GM12878 (cell line): ENCODE data around the gene SFT2D3. TPM values are rescaled to one million over a fixed set of nuclear protein-coding genes. Genes with fewer than 3 reads are reported as not detected.

ENCODE experiments used
- ATAC-seq: fragments of 200-7000 bp; cut with Tn5 transposase; 3 replicates; pipeline ENCODE4 v1.9.1; 2020; ENCODE audit warnings: mild to moderate bottlenecking, moderate library complexity
- BruUV-seq: library from RNA; stranded (reverse); fragments of 400-500 nt; replicated peaks from 2 replicates; lab custom pipeline; 2021; lab: Mats Ljungman, UMichigan
- CTCF ChIA-PET: fragments of 300-600 bp; sonication (Branson Sonifier 250); formaldehyde crosslinking; extraction: SDS; loops from one replicate; lab custom pipeline; 2021; ENCODE audit warnings: inconsistent platforms; lab: Yijun Ruan, JAX
- POLR2A ChIA-PET: fragments of 350-600 bp; formaldehyde crosslinking; extraction: SDS; loops from one replicate; lab custom pipeline; 2021; ENCODE audit warnings: inconsistent platforms; lab: Charles Lee
- RAD21 ChIA-PET: fragments of 300-600 bp; sonication (Branson Sonifier 250); formaldehyde crosslinking; loops from one replicate; lab custom pipeline; 2023; ENCODE audit warnings: antibody characterized with exemption; ENCODE audit not compliant: unreplicated experiment; lab: Charles Lee
- SMC1A ChIA-PET: fragments of 300-600 bp; sonication (Branson Sonifier 250); formaldehyde crosslinking; loops from one replicate; lab custom pipeline; 2023; ENCODE audit not compliant: unreplicated experiment, uncharacterized antibody; lab: Charles Lee
- DNase-seq: peaks from one replicate; pipeline ENCODE4 v3.0.0-alpha.2; 2011; ENCODE audit warnings: low read depth, low spot score
- FAIRE-seq: peaks from 3 replicates; lab custom pipeline; 2011; peaks lifted over from hg19 to GRCh38; lab: Jason Lieb, UNC
- H2AFZ ChIP-seq: 2 replicates; pipeline ENCODE4 v1.6.0; 2011; ENCODE audit warnings: low read depth, low read length, control low read depth; ENCODE audit not compliant: control insufficient read depth
- H3K27ac ChIP-seq: 2 replicates; pipeline ENCODE4 v1.5.1; 2011; ENCODE audit warnings: control low read depth; ENCODE audit not compliant: control insufficient read depth, insufficient read depth
- H3K27me3 ChIP-seq, 2 experiments: replicated peaks in 1 of 2; 2 replicates each; pipeline versions ENCODE4 v1.6.0 to v1.6.1; 2011; ENCODE audit warnings: low read length in 1 of 2; ENCODE audit not compliant: control insufficient read depth in 2 of 2, insufficient read depth in 2 of 2
- H3K36me3 ChIP-seq, 2 experiments: 2 replicates each; pipeline ENCODE4 v1.5.1; 2011; ENCODE audit warnings: low read length in 1 of 2; ENCODE audit not compliant: control insufficient read depth in 2 of 2, insufficient read depth in 2 of 2
- H3K4me1 ChIP-seq: 2 replicates; pipeline ENCODE4 v1.6.1; 2011; ENCODE audit warnings: mild to moderate bottlenecking, low read length, moderate library complexity, mixed read lengths; ENCODE audit not compliant: control insufficient read depth, insufficient read depth
- H3K4me2 ChIP-seq: 2 replicates; pipeline ENCODE4 v1.6.0; 2011; ENCODE audit warnings: control low read depth; ENCODE audit not compliant: control insufficient read depth, insufficient read depth
- H3K4me3 ChIP-seq: fragments of 200-600 bp; sonication (generic); 2 replicates; pipeline ENCODE4 v1.5.1; 2016
- H3K79me2 ChIP-seq: 2 replicates; pipeline ENCODE4 v1.6.0; 2011; ENCODE audit warnings: low read length; ENCODE audit not compliant: control insufficient read depth, insufficient read depth
- H3K9ac ChIP-seq: 2 replicates; pipeline ENCODE4 v1.8.0; 2011; ENCODE audit warnings: low read length, control low read depth, mixed read lengths; ENCODE audit not compliant: control insufficient read depth, insufficient read depth
- H3K9me3 ChIP-seq: replicated peaks from 3 replicates; pipeline ENCODE4 v1.5.1; 2011; ENCODE audit warnings: mild to moderate bottlenecking, low read length; ENCODE audit not compliant: control insufficient read depth, insufficient read depth
- H4K20me1 ChIP-seq: 2 replicates; pipeline ENCODE4 v1.6.0; 2011; ENCODE audit not compliant: control insufficient read depth, insufficient read depth
- DPF2 ChIP-seq: fragments of 450-650 bp; IDR thresholded peaks from 2 replicates; pipeline ENCODE4 v1.6.1; 2017; ENCODE audit warnings: mild to moderate bottlenecking
- ESRRA ChIP-seq: IDR thresholded peaks from 2 replicates; pipeline ENCODE4 v1.6.1; 2012; ENCODE audit warnings: mild to moderate bottlenecking, low read length, improper control_type of control experiment
- JUND ChIP-seq: IDR thresholded peaks from 2 replicates; pipeline ENCODE4 v1.6.1; 2012; ENCODE audit warnings: low read depth, mild to moderate bottlenecking, low read length, improper control_type of control experiment, moderate library complexity
- NRF1 ChIP-seq: conservative IDR thresholded peaks from 2 replicates; pipeline ENCODE4 v1.6.1; 2011; ENCODE audit warnings: mild to moderate bottlenecking, low read depth, low read length, improper control_type of control experiment
- RAD51 ChIP-seq: fragments of 450-650 bp; IDR thresholded peaks from 2 replicates; pipeline ENCODE4 v1.6.1; 2016; ENCODE audit warnings: moderate library complexity, mild to moderate bottlenecking, inconsistent platforms
- RCOR1 ChIP-seq: conservative IDR thresholded peaks from 2 replicates; pipeline ENCODE4 v1.6.1; 2012; ENCODE audit warnings: low read depth, low read length, improper control_type of control experiment
- SMARCA5 ChIP-seq: fragments of 450-650 bp; IDR thresholded peaks from 2 replicates; pipeline ENCODE4 v1.6.1; 2017; ENCODE audit warnings: mild to moderate bottlenecking
- SMC3 ChIP-seq: IDR thresholded peaks from 2 replicates; pipeline ENCODE4 v1.6.1; 2011; ENCODE audit warnings: low read length, improper control_type of control experiment, borderline replicate concordance
- SP1 ChIP-seq: IDR thresholded peaks from one replicate; pipeline ENCODE4 v1.6.1; 2011; ENCODE audit warnings: low read depth, low read length
- TCF12 ChIP-seq: IDR thresholded peaks from 2 replicates; pipeline ENCODE4 v1.6.1; 2011; ENCODE audit warnings: low read depth, mild to moderate bottlenecking, low read length
- WGBS: methylation state at CpG from one replicate; pipeline ENCODE4 v1.1.6; 2016; ENCODE audit warnings: low lambda C conversion rate; ENCODE audit not compliant: insufficient replicate concordance, insufficient coverage; ENCODE audit errors: missing lambda C conversion rate; 5-methylcytosine and 5-hydroxymethylcytosine counted together
- in situ Hi-C: fragments of 300-500 bp; cut with MboI; formaldehyde crosslinking; loops from 9 replicates; pipeline ENCODE4 v1.14.3; 2018; ENCODE audit warnings: mixed read lengths
- intact Hi-C: fragments of 100-400 bp; cut with micrococcal nuclease; formaldehyde crosslinking; loops from one replicate; pipeline ENCODE4 v1.14.2; 2022; ENCODE audit not compliant: unreplicated experiment
- polyA plus RNA-seq, 11 experiments: library from polyadenylated mRNA; depleted of rRNA in 4 of 11; unstranded in 6 of 11; stranded (reverse) in 5 of 11; fragments of >200 nt; fragmentation: Nextera tagmentation in 4 of 11; fragmentation: Illumina TruSeq in 1 of 11; extraction: Ambion mirVana in 4 of 11; extraction: Trizol in 1 of 11; gene quantifications; 1 replicate in 1 of 11; 2 replicates in 10 of 11; pipeline versions ENCODE4 v1.2.1 to v1.2.3, GENCODE V29; 2011 to 2016; ENCODE audit warnings: inconsistent platforms in 2 of 11, missing spikeins in 2 of 11, low read depth in 1 of 11
- total RNA-seq, 4 experiments: library from RNA; depleted of rRNA in 3 of 4; stranded (reverse); fragments of >200 nt in 3 of 4; fragmentation: Illumina TruSeq in 1 of 4; extraction: Trizol in 1 of 4; gene quantifications; 2 replicates each; pipeline versions ENCODE4 v1.2.1 to v1.2.3, GENCODE V29; 2013 to 2021
- TF ChIP-seq, protein P1 (sequence below): fragments of 450-650 bp; IDR thresholded peaks from 2 replicates; pipeline ENCODE4 v1.6.1; 2017; ENCODE audit warnings: mild to moderate bottlenecking, moderate library complexity
- TF ChIP-seq, protein P2 (sequence below): IDR thresholded peaks from 2 replicates; pipeline ENCODE4 v1.6.1; 2011; ENCODE audit warnings: low read depth, mild to moderate bottlenecking, low read length, moderate library complexity, borderline replicate concordance; ENCODE audit errors: extremely low read depth
- TF ChIP-seq, protein P3 (sequence below): IDR thresholded peaks from 2 replicates; pipeline ENCODE4 v1.6.1; 2012; ENCODE audit warnings: mild to moderate bottlenecking, low read depth, low read length

The SFT2D3 gene
- total and polyA plus RNA-seq, 10 of the 15 experiments (the other 5 are each of a cell fraction or from before 2014, with no cell fraction given) = 4.2 to 8.4 (median 6.6) TPM; not detected in 4

DNA sequence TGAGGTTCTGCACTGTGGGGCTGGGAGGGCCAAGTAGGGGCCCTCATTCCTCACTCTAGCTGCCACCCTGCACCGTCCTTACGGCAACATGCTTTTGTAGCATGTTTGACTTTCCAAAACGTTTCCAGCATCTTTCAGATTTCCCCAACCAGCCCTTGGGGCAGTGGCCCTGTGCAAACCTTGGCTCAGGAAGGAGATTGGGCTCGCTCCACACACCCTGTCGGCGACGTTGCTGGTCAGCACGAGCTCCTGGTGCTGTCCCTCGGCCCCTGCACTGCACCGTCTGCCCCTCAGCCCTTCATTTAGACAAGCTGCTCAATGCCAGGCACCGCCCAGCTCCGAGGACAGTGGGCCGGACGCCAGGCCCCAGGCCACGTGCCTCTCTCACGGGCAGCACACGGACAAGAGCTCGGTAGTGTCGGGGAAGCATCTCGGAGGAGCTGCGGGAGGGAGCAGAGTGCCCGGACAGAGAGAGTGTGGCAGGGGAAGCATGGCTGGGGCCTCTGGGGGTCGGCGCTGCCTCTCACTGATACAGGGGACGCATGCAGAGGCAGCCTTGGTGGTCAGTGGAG is 48.4 kb upstream of the SFT2D3 start (continued):
- no peak for TF ChIP-seq ESRRA
- TF ChIP-seq RAD51 = no peak
- TF ChIP-seq JUND = no peak
- TF ChIP-seq RCOR1 = no peak
- TF ChIP-seq SMARCA5 = no peak
- TF ChIP-seq, protein P1, sequence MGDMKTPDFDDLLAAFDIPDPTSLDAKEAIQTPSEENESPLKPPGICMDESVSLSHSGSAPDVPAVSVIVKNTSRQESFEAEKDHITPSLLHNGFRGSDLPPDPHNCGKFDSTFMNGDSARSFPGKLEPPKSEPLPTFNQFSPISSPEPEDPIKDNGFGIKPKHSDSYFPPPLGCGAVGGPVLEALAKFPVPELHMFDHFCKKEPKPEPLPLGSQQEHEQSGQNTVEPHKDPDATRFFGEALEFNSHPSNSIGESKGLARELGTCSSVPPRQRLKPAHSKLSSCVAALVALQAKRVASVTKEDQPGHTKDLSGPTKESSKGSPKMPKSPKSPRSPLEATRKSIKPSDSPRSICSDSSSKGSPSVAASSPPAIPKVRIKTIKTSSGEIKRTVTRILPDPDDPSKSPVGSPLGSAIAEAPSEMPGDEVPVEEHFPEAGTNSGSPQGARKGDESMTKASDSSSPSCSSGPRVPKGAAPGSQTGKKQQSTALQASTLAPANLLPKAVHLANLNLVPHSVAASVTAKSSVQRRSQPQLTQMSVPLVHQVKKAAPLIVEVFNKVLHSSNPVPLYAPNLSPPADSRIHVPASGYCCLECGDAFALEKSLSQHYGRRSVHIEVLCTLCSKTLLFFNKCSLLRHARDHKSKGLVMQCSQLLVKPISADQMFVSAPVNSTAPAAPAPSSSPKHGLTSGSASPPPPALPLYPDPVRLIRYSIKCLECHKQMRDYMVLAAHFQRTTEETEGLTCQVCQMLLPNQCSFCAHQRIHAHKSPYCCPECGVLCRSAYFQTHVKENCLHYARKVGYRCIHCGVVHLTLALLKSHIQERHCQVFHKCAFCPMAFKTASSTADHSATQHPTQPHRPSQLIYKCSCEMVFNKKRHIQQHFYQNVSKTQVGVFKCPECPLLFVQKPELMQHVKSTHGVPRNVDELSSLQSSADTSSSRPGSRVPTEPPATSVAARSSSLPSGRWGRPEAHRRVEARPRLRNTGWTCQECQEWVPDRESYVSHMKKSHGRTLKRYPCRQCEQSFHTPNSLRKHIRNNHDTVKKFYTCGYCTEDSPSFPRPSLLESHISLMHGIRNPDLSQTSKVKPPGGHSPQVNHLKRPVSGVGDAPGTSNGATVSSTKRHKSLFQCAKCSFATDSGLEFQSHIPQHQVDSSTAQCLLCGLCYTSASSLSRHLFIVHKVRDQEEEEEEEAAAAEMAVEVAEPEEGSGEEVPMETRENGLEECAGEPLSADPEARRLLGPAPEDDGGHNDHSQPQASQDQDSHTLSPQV = no peak
- TF ChIP-seq SP1 = no peak

DNA sequence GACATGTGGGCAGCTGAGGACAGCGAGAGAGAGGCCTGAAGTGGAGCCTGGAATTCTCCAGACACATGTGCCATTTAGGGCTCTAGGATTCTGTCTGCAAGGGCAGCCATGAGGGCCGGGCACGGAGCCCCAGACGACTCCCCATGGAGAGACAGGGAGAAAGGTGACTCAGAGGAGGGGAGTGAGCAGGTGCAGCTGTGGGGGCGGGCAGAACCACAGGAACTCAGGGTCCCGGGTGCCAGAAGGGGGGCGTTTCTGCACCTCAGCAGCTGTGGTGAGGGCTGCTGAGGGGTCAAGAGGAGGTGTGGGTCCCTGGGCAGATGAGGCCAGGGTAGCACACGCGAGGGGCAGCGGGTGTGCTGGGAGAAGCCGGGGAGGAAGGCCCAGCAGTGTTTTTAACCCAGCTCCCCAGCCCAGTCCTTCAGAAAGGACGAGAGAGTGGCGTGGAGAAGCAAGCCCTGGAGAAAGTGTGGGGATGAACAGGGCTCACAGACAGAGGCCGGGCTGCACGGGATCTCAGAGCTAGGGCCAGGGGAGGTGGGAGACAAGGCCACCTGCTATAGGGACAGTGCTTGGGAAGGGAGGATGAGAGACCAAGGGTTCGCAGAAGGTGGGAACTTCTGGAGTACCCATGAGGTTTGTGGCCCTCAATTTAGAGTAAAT is 47.7 kb upstream of the SFT2D3 start:
- POLR2A ChIA-PET = no interaction called here
- H3K9ac ChIP-seq = no peak overlapping the region
- no peak for DNase-seq
- 20% methylated on average over 16 of the region's 16 CpGs for WGBS
- no peaks in the 10 kb centered on the region for H3K36me3 ChIP-seq
- ATAC-seq = no peak
- no peaks in the 10 kb centered on the region for H3K27me3 ChIP-seq
- H4K20me1 ChIP-seq = no peaks in the 10 kb centered on the region
- intact Hi-C loops (no loop called here), in situ Hi-C loops (no loop called here)
- H3K4me2 ChIP-seq = no peak overlapping the region
- CTCF ChIA-PET = interaction anchor here (1.6 to 8.3 kb wide), 2 partner anchors 9 to 62 kb away, joined by 3 to 90 read pairs; no protein-coding TSS in a partner anchor
- SMC1A ChIA-PET = interaction anchor here (4.6 kb wide), 1 partner anchor 62 kb away, joined by 26 read pairs; no protein-coding TSS in a partner anchor
- no peak overlapping the region for H3K27ac ChIP-seq
- RAD21 ChIA-PET = interaction anchor here (1.0 to 3.1 kb wide), 2 partner anchors 54 to 62 kb away, joined by 5 to 12 read pairs; no protein-coding TSS in a partner anchor
- FAIRE-seq = no peak
- H3K4me1 ChIP-seq = no peaks in the 10 kb centered on the region
- no TSS peak for BruUV-seq
- H3K79me2 ChIP-seq = no peaks in the 10 kb centered on the region
- H3K4me3 ChIP-seq = no peak overlapping the region
- H2AFZ ChIP-seq = no peak overlapping the region
- no peaks in the 10 kb centered on the region for H3K9me3 ChIP-seq
- TF ChIP-seq SMC3 = no peak
- TF ChIP-seq, protein P2, sequence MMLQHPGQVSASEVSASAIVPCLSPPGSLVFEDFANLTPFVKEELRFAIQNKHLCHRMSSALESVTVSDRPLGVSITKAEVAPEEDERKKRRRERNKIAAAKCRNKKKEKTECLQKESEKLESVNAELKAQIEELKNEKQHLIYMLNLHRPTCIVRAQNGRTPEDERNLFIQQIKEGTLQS = no peak
- TF ChIP-seq, protein P3, sequence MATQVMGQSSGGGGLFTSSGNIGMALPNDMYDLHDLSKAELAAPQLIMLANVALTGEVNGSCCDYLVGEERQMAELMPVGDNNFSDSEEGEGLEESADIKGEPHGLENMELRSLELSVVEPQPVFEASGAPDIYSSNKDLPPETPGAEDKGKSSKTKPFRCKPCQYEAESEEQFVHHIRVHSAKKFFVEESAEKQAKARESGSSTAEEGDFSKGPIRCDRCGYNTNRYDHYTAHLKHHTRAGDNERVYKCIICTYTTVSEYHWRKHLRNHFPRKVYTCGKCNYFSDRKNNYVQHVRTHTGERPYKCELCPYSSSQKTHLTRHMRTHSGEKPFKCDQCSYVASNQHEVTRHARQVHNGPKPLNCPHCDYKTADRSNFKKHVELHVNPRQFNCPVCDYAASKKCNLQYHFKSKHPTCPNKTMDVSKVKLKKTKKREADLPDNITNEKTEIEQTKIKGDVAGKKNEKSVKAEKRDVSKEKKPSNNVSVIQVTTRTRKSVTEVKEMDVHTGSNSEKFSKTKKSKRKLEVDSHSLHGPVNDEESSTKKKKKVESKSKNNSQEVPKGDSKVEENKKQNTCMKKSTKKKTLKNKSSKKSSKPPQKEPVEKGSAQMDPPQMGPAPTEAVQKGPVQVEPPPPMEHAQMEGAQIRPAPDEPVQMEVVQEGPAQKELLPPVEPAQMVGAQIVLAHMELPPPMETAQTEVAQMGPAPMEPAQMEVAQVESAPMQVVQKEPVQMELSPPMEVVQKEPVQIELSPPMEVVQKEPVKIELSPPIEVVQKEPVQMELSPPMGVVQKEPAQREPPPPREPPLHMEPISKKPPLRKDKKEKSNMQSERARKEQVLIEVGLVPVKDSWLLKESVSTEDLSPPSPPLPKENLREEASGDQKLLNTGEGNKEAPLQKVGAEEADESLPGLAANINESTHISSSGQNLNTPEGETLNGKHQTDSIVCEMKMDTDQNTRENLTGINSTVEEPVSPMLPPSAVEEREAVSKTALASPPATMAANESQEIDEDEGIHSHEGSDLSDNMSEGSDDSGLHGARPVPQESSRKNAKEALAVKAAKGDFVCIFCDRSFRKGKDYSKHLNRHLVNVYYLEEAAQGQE = no peak
- no peak for TF ChIP-seq NRF1
- no peak for TF ChIP-seq DPF2
- no peak for TF ChIP-seq TCF12
